ENCODE results near the gene PANX3.
"Not testable (repeated sequence)": the region's sequence is repeated elsewhere in the genome, so short reads cannot be mapped to it uniquely, and the experiment has no call there.

Gene PANX3

GRCh38 chr11:124600621-124601320 is 10.5 kb upstream of the PANX3 start:
- no peak for TF ChIP-seq ZNF274 (IDR thresholded peaks at IDR 0.05; ENCODE audit: low read depth, low read length)
- H3K4me3 ChIP-seq (ENCODE audit: low read length), result no peak overlapping the region

- no peak for TF ChIP-seq ZNF274 (IDR thresholded peaks at IDR 0.05; ENCODE audit: low read depth, low read length)
- H3K4me3 ChIP-seq (ENCODE audit: low read length), result no peak overlapping the region
Measured at GRCh38 chr11:124602193-124602592, 9.0 kb upstream of the PANX3 start.

- H3K4me3 ChIP-seq (ENCODE audit: low read length), result not testable (repeated sequence)
Measured at GRCh38 chr11:124602723-124603122, 8.5 kb upstream of the PANX3 start.

- TF ChIP-seq ZNF274 (IDR thresholded peaks at IDR 0.05; ENCODE audit: low read depth, low read length), result no peak
- H3K4me3 ChIP-seq (ENCODE audit: low read length), result no peak overlapping the region
Measured at GRCh38 chr11:124605719-124606118, 5.5 kb upstream of the PANX3 start.

- TF ChIP-seq ZNF274 (IDR thresholded peaks at IDR 0.05; ENCODE audit: low read depth, low read length), result no peak
- H3K4me3 ChIP-seq (ENCODE audit: low read length), result no peak overlapping the region
Measured at GRCh38 chr11:124608147-124608546, 3.1 kb upstream of the PANX3 start.

GRCh38 chr11:124610295-124610694 is 933 bp upstream of the PANX3 start:
- TF ChIP-seq ZNF274 (IDR thresholded peaks at IDR 0.05; ENCODE audit: low read depth, low read length), result no peak
- no peak overlapping the region for H3K4me3 ChIP-seq (ENCODE audit: low read length)

GRCh38 chr11:124612045-124612444 is 817 bp downstream of the PANX3 start:
- TF ChIP-seq ZNF274 (IDR thresholded peaks at IDR 0.05; ENCODE audit: low read depth, low read length), result no peak
- H3K4me3 ChIP-seq (ENCODE audit: low read length), result no peak overlapping the region

- H3K4me3 ChIP-seq (ENCODE audit: low read length), result no peak overlapping the region
- TF ChIP-seq ZNF274 (IDR thresholded peaks at IDR 0.05; ENCODE audit: low read depth, low read length), result no peak
Measured at GRCh38 chr11:124612567-124613246, 1.5 kb downstream of the PANX3 start.

- no peak for TF ChIP-seq ZNF274 (IDR thresholded peaks at IDR 0.05; ENCODE audit: low read depth, low read length)
- H3K4me3 ChIP-seq (ENCODE audit: low read length), result no peak overlapping the region
Measured at GRCh38 chr11:124618863-124619262, 7.6 kb downstream of the PANX3 start.

GRCh38 chr11:124622531-124623451 is 11.6 kb downstream of the PANX3 start, which contains the start of gene TBRG1:
TSS of gene TBRG1 (plus strand) at chr11:124622864. CDS start at chr11:124623084, 220 bp downstream.
- H3K4me3 ChIP-seq (ENCODE audit: low read length), result peak within 1 kb of the TSS; percentile 94
- no peak for TF ChIP-seq ZNF274 (IDR thresholded peaks at IDR 0.05; ENCODE audit: low read depth, low read length)

GRCh38 chr11:124623861-124624525 is 12.8 kb downstream of the PANX3 start:
- TF ChIP-seq ZNF274 (IDR thresholded peaks at IDR 0.05; ENCODE audit: low read depth, low read length), result no peak
- peak overlapping the region; percentile 94 for H3K4me3 ChIP-seq (ENCODE audit: low read length)

- no peak for TF ChIP-seq ZNF274 (IDR thresholded peaks at IDR 0.05; ENCODE audit: low read depth, low read length)
- no peak overlapping the region for H3K4me3 ChIP-seq (ENCODE audit: low read length)
Measured at GRCh38 chr11:124625504-124626168, 14.4 kb downstream of the PANX3 start.

GRCh38 chr11:124627546-124627945 is 16.3 kb downstream of the PANX3 start:
- H3K4me3 ChIP-seq (ENCODE audit: low read length), result no peak overlapping the region
- TF ChIP-seq ZNF274 (IDR thresholded peaks at IDR 0.05; ENCODE audit: low read depth, low read length), result no peak
